GM12878 (cell line): Measurements from ENCODE around the gene SPOP. TPM values are rescaled to one million over a fixed set of nuclear protein-coding genes. Genes with fewer than 3 reads are reported as not detected.

ENCODE experiments used
- ATAC-seq: fragments of 200-7000 bp; cut with Tn5 transposase; 3 replicates; pipeline ENCODE4 v1.9.1; 2020; ENCODE audit warnings: mild to moderate bottlenecking, moderate library complexity
- BruUV-seq: library from RNA; stranded (reverse); fragments of 400-500 nt; replicated peaks from 2 replicates; lab custom pipeline; 2021; lab: Mats Ljungman, UMichigan
- CTCF ChIA-PET: fragments of 300-600 bp; sonication (Branson Sonifier 250); formaldehyde crosslinking; extraction: SDS; loops from one replicate; lab custom pipeline; 2021; ENCODE audit warnings: inconsistent platforms; lab: Yijun Ruan, JAX
- POLR2A ChIA-PET: fragments of 350-600 bp; formaldehyde crosslinking; extraction: SDS; loops from one replicate; lab custom pipeline; 2021; ENCODE audit warnings: inconsistent platforms; lab: Charles Lee
- RAD21 ChIA-PET: fragments of 300-600 bp; sonication (Branson Sonifier 250); formaldehyde crosslinking; loops from one replicate; lab custom pipeline; 2023; ENCODE audit warnings: antibody characterized with exemption; ENCODE audit not compliant: unreplicated experiment; lab: Charles Lee
- SMC1A ChIA-PET: fragments of 300-600 bp; sonication (Branson Sonifier 250); formaldehyde crosslinking; loops from one replicate; lab custom pipeline; 2023; ENCODE audit not compliant: unreplicated experiment, uncharacterized antibody; lab: Charles Lee
- DNase-seq: peaks from one replicate; pipeline ENCODE4 v3.0.0-alpha.2; 2011; ENCODE audit warnings: low read depth, low spot score
- FAIRE-seq: peaks from 3 replicates; lab custom pipeline; 2011; peaks lifted over from hg19 to GRCh38; lab: Jason Lieb, UNC
- H2AFZ ChIP-seq: 2 replicates; pipeline ENCODE4 v1.6.0; 2011; ENCODE audit warnings: low read depth, low read length, control low read depth; ENCODE audit not compliant: control insufficient read depth
- H3K27ac ChIP-seq: 2 replicates; pipeline ENCODE4 v1.5.1; 2011; ENCODE audit warnings: control low read depth; ENCODE audit not compliant: control insufficient read depth, insufficient read depth
- H3K27me3 ChIP-seq, 2 experiments: replicated peaks in 1 of 2; 2 replicates each; pipeline versions ENCODE4 v1.6.0 to v1.6.1; 2011; ENCODE audit warnings: low read length in 1 of 2; ENCODE audit not compliant: control insufficient read depth in 2 of 2, insufficient read depth in 2 of 2
- H3K36me3 ChIP-seq, 2 experiments: 2 replicates each; pipeline ENCODE4 v1.5.1; 2011; ENCODE audit warnings: low read length in 1 of 2; ENCODE audit not compliant: control insufficient read depth in 2 of 2, insufficient read depth in 2 of 2
- H3K4me1 ChIP-seq: 2 replicates; pipeline ENCODE4 v1.6.1; 2011; ENCODE audit warnings: mild to moderate bottlenecking, low read length, moderate library complexity, mixed read lengths; ENCODE audit not compliant: control insufficient read depth, insufficient read depth
- H3K4me2 ChIP-seq: 2 replicates; pipeline ENCODE4 v1.6.0; 2011; ENCODE audit warnings: control low read depth; ENCODE audit not compliant: control insufficient read depth, insufficient read depth
- H3K4me3 ChIP-seq: fragments of 200-600 bp; sonication (generic); 2 replicates; pipeline ENCODE4 v1.5.1; 2016
- H3K79me2 ChIP-seq: 2 replicates; pipeline ENCODE4 v1.6.0; 2011; ENCODE audit warnings: low read length; ENCODE audit not compliant: control insufficient read depth, insufficient read depth
- H3K9ac ChIP-seq: 2 replicates; pipeline ENCODE4 v1.8.0; 2011; ENCODE audit warnings: low read length, control low read depth, mixed read lengths; ENCODE audit not compliant: control insufficient read depth, insufficient read depth
- H3K9me3 ChIP-seq: replicated peaks from 3 replicates; pipeline ENCODE4 v1.5.1; 2011; ENCODE audit warnings: mild to moderate bottlenecking, low read length; ENCODE audit not compliant: control insufficient read depth, insufficient read depth
- H4K20me1 ChIP-seq: 2 replicates; pipeline ENCODE4 v1.6.0; 2011; ENCODE audit not compliant: control insufficient read depth, insufficient read depth
- CTCF ChIP-seq, 3 experiments: IDR thresholded peaks in 2 of 3; conservative IDR thresholded peaks in 1 of 3; 2 replicates each; pipeline ENCODE4 v1.5.1; 2011; ENCODE audit warnings: low read depth in 3 of 3, low read length in 3 of 3, mild to moderate bottlenecking in 3 of 3, control low read depth in 2 of 3, moderate library complexity in 2 of 3, inconsistent platforms in 1 of 3, mixed read lengths in 1 of 3; ENCODE audit not compliant: control insufficient read depth in 2 of 3, insufficient read depth in 1 of 3; ENCODE audit errors: extremely low read depth in 1 of 3
- EED ChIP-seq: sonication (generic); IDR thresholded peaks from 2 replicates; pipeline ENCODE4 v1.6.1; 2016; ENCODE audit warnings: antibody characterized with exemption, low read depth
- EP300 ChIP-seq, 2 experiments: fragments of 150-350 bp in 1 of 2; IDR thresholded peaks; 2 replicates each; pipeline ENCODE4 v1.6.1; 2011 to 2012; ENCODE audit warnings: low read depth in 2 of 2, low read length in 2 of 2, borderline replicate concordance in 1 of 2, improper control_type of control experiment in 1 of 2, inconsistent platforms in 1 of 2; ENCODE audit not compliant: control insufficient read depth in 1 of 2
- IKZF1 ChIP-seq: fragments of 450-650 bp; conservative IDR thresholded peaks from 2 replicates; pipeline ENCODE4 v1.6.1; 2017; ENCODE audit warnings: antibody characterized with exemption, mild to moderate bottlenecking
- KLF5 ChIP-seq: fragments of 450-650 bp; IDR thresholded peaks from 2 replicates; pipeline ENCODE4 v1.6.1; 2014; ENCODE audit warnings: mild to moderate bottlenecking; ENCODE audit not compliant: partially characterized antibody
- MYC ChIP-seq: IDR thresholded peaks from 2 replicates; pipeline ENCODE4 v1.6.1; 2011; ENCODE audit warnings: mild to moderate bottlenecking, low read length, moderate library complexity, inconsistent platforms; ENCODE audit not compliant: insufficient read depth, insufficient replicate concordance, insufficient read length, severe bottlenecking
- NR2C1 ChIP-seq: fragments of 450-650 bp; IDR thresholded peaks from 2 replicates; pipeline ENCODE4 v1.6.1; 2017; ENCODE audit warnings: antibody characterized with exemption, mild to moderate bottlenecking, moderate library complexity
- PAX8 ChIP-seq: fragments of 450-650 bp; IDR thresholded peaks from 2 replicates; pipeline ENCODE4 v1.6.1; 2017; ENCODE audit warnings: mild to moderate bottlenecking, moderate library complexity
- RAD51 ChIP-seq: fragments of 450-650 bp; IDR thresholded peaks from 2 replicates; pipeline ENCODE4 v1.6.1; 2016; ENCODE audit warnings: moderate library complexity, mild to moderate bottlenecking, inconsistent platforms
- RELA ChIP-seq: fragments of 450-650 bp; IDR thresholded peaks from 2 replicates; pipeline ENCODE4 v1.8.0; 2014; ENCODE audit warnings: borderline replicate concordance; ENCODE audit not compliant: partially characterized antibody
- SKIL ChIP-seq: fragments of 450-650 bp; IDR thresholded peaks from 2 replicates; pipeline ENCODE4 v1.6.1; 2017; ENCODE audit warnings: mild to moderate bottlenecking, low read depth, inconsistent platforms; ENCODE audit not compliant: poor library complexity, severe bottlenecking
- SMC3 ChIP-seq: IDR thresholded peaks from 2 replicates; pipeline ENCODE4 v1.6.1; 2011; ENCODE audit warnings: low read length, improper control_type of control experiment, borderline replicate concordance
- STAT3 ChIP-seq: IDR thresholded peaks from 2 replicates; pipeline ENCODE4 v1.6.1; 2011; ENCODE audit warnings: low read depth, low read length, improper control_type of control experiment
- TAF1 ChIP-seq: IDR thresholded peaks from 2 replicates; pipeline ENCODE4 v1.6.1; 2011; ENCODE audit warnings: mild to moderate bottlenecking, low read depth, low read length, borderline replicate concordance
- YY1 ChIP-seq: IDR thresholded peaks from 2 replicates; pipeline ENCODE4 v1.6.1; 2011; ENCODE audit warnings: low read depth, mild to moderate bottlenecking, low read length
- ZNF274 ChIP-seq: IDR thresholded peaks from one replicate; pipeline ENCODE4 v1.8.0; 2011; ENCODE audit not compliant: insufficient read length, insufficient read depth
- WGBS: methylation state at CpG from one replicate; pipeline ENCODE4 v1.1.6; 2016; ENCODE audit warnings: low lambda C conversion rate; ENCODE audit not compliant: insufficient replicate concordance, insufficient coverage; ENCODE audit errors: missing lambda C conversion rate; 5-methylcytosine and 5-hydroxymethylcytosine counted together
- in situ Hi-C: fragments of 300-500 bp; cut with MboI; formaldehyde crosslinking; loops from 9 replicates; pipeline ENCODE4 v1.14.3; 2018; ENCODE audit warnings: mixed read lengths
- intact Hi-C: fragments of 100-400 bp; cut with micrococcal nuclease; formaldehyde crosslinking; loops from one replicate; pipeline ENCODE4 v1.14.2; 2022; ENCODE audit not compliant: unreplicated experiment
- polyA plus RNA-seq, 11 experiments: library from polyadenylated mRNA; depleted of rRNA in 4 of 11; unstranded in 6 of 11; stranded (reverse) in 5 of 11; fragments of >200 nt; fragmentation: Nextera tagmentation in 4 of 11; fragmentation: Illumina TruSeq in 1 of 11; extraction: Ambion mirVana in 4 of 11; extraction: Trizol in 1 of 11; gene quantifications; 1 replicate in 1 of 11; 2 replicates in 10 of 11; pipeline versions ENCODE4 v1.2.1 to v1.2.3, GENCODE V29; 2011 to 2016; ENCODE audit warnings: inconsistent platforms in 2 of 11, missing spikeins in 2 of 11, low read depth in 1 of 11
- total RNA-seq, 4 experiments: library from RNA; depleted of rRNA in 3 of 4; stranded (reverse); fragments of >200 nt in 3 of 4; fragmentation: Illumina TruSeq in 1 of 4; extraction: Trizol in 1 of 4; gene quantifications; 2 replicates each; pipeline versions ENCODE4 v1.2.1 to v1.2.3, GENCODE V29; 2013 to 2021

SPOP gene
- total and polyA plus RNA-seq, 10 of the 15 experiments (the other 5 are each of a cell fraction or from before 2014, with no cell fraction given), result 35.1 to 80.4 (median 44.7) TPM

GRCh38 chr17:49554694-49555494 lies 123.0 kb downstream of the SPOP start (continued):
- TF ChIP-seq MYC, result no peak
- no peak for TF ChIP-seq YY1
- TF ChIP-seq, all 136 proteins: peak for 0

- 49% methylated on average over 8 of the region's 8 CpGs for WGBS
- ChIA-PET CTCF (interaction anchor here (1.9 to 5.7 kb wide), 2 partner anchors 12 to 146 kb away, joined by 4 to 119 read pairs; no protein-coding TSS in a partner anchor), RAD21 (no interaction called here), POLR2A (no interaction called here), SMC1A (no interaction called here)
- Histone ChIP-seq H3K27me3 (no peaks in the 10 kb centered on the region), H3K9me3 (no peaks in the 10 kb centered on the region), H3K4me3 (no peak overlapping the region), H2AFZ (no peak overlapping the region), H3K4me2 (no peak overlapping the region), H3K9ac (no peak overlapping the region), H3K4me1 (peaks cover 4% of the 10 kb centered on the region; the same call in 1 of the 2 replicates), H3K36me3 (no peaks in the 10 kb centered on the region), H3K27ac (no peak overlapping the region), H3K79me2 (no peaks in the 10 kb centered on the region), H4K20me1 (no peaks in the 10 kb centered on the region)
- TF ChIP-seq SKIL, result no peak
- no peak for TF ChIP-seq RAD51
- no peak for TF ChIP-seq PAX8
- TF ChIP-seq STAT3, result no peak
- TF ChIP-seq RELA, result no peak
- no peak for TF ChIP-seq ZNF274
- no peak for TF ChIP-seq EED
- TF ChIP-seq SMC3, result no peak
- TF ChIP-seq KLF5, result no peak
- no peak for TF ChIP-seq NR2C1
- TF ChIP-seq EP300 (IDR thresholded peaks at IDR 0.05; ENCODE audit: borderline replicate concordance in 1 of 2, control insufficient read depth in 1 of 2, low read depth in 2 of 2, low read length in 2 of 2), result no peak
- TF ChIP-seq TAF1, result no peak
- no peak for TF ChIP-seq IKZF1
- TF ChIP-seq CTCF (IDR thresholded peaks at IDR 0.05 in 2 of 3, conservative IDR thresholded peaks at IDR 0.05 in 1 of 3; ENCODE audit: control insufficient read depth in 2 of 3, extremely low read depth in 1 of 3, insufficient read depth in 1 of 3, low read depth in 3 of 3, low read length in 3 of 3), result no peak
- DNase-seq (no peak), ATAC-seq (no peak), FAIRE-seq (no peak)
- BruUV-seq, result no TSS peak
- in situ Hi-C loops, result loop anchor here (5.0 to 10.0 kb wide), 4 partner anchors 57 to 237 kb away; partner anchors contain the start of gene NGFR
- intact Hi-C loops, result no loop called here
Observed at GRCh38 chr17:49553676-49554335, 124.1 kb downstream of the SPOP start.
